Astrocyte (in vitro differentiated cells and primary cell): Measurements from ENCODE around the gene C1QTNF1. TPM values are rescaled to one million over a fixed set of nuclear protein-coding genes. Genes with fewer than 3 reads are reported as not detected.
A peak's percentile ranks its signal among the peaks of the same experiment; 100 is the strongest.

Source experiments
- DNase-seq: peaks from one replicate; pipeline ENCODE4 v3.0.0-alpha.2; 2010; ENCODE audit warnings: low read depth
- FAIRE-seq: peaks from 2 replicates; lab custom pipeline; 2011; peaks lifted over from hg19 to GRCh38; lab: Jason Lieb, UNC
- H2AFZ ChIP-seq: 2 replicates; pipeline ENCODE4 v1.6.0; 2012; ENCODE audit warnings: low read depth, low read length, inconsistent platforms
- H3K27ac ChIP-seq: 2 replicates; pipeline ENCODE4 v1.5.1; 2011; ENCODE audit warnings: low read depth, low read length, inconsistent platforms
- H3K27me3 ChIP-seq: 2 replicates; pipeline ENCODE4 v1.6.0; 2011; ENCODE audit warnings: low read length, inconsistent platforms; ENCODE audit not compliant: insufficient read depth
- H3K36me3 ChIP-seq: 2 replicates; pipeline ENCODE4 v1.5.1; 2011; ENCODE audit warnings: low read length, inconsistent platforms; ENCODE audit not compliant: insufficient read depth
- H3K4me1 ChIP-seq: 2 replicates; pipeline ENCODE4 v1.5.1; 2011; ENCODE audit warnings: low read length, inconsistent platforms; ENCODE audit not compliant: insufficient read depth
- H3K4me2 ChIP-seq: 2 replicates; pipeline ENCODE4 v1.6.0; 2012; ENCODE audit warnings: low read length, inconsistent platforms
- H3K4me3 ChIP-seq: 2 replicates; pipeline ENCODE4 v1.5.1; 2011; ENCODE audit warnings: low read depth, mild to moderate bottlenecking, low read length, inconsistent platforms; ENCODE audit not compliant: insufficient read depth
- H3K79me2 ChIP-seq: 2 replicates; pipeline ENCODE4 v1.6.0; 2012; ENCODE audit warnings: mild to moderate bottlenecking, low read length, inconsistent platforms; ENCODE audit not compliant: insufficient read depth
- H3K9ac ChIP-seq: 2 replicates; pipeline ENCODE4 v1.6.0; 2012; ENCODE audit warnings: mild to moderate bottlenecking, low read length, inconsistent platforms
- H3K9me3 ChIP-seq: 2 replicates; pipeline ENCODE4 v1.5.1; 2012; ENCODE audit warnings: low read depth, mild to moderate bottlenecking, low read length, inconsistent platforms; ENCODE audit not compliant: insufficient read depth
- H4K20me1 ChIP-seq: 2 replicates; pipeline ENCODE4 v1.6.0; 2012; ENCODE audit warnings: low read length, inconsistent platforms; ENCODE audit not compliant: insufficient read depth
- H3K27ac Mint-ChIP-seq: one replicate; pipeline ENCODE4 v1.8.0; 2021; ENCODE audit warnings: mild to moderate bottlenecking, mixed read lengths; ENCODE audit not compliant: unreplicated experiment
- H3K27me3 Mint-ChIP-seq: one replicate; pipeline ENCODE4 v1.8.0; 2021; ENCODE audit warnings: low read depth, mixed read lengths; ENCODE audit not compliant: unreplicated experiment
- H3K36me3 Mint-ChIP-seq: one replicate; pipeline ENCODE4 v1.8.0; 2021; ENCODE audit warnings: low read depth, mixed read lengths; ENCODE audit not compliant: unreplicated experiment
- H3K4me1 Mint-ChIP-seq: one replicate; pipeline ENCODE4 v1.8.0; 2021; ENCODE audit warnings: low read depth, mixed read lengths; ENCODE audit not compliant: unreplicated experiment
- H3K4me3 Mint-ChIP-seq: one replicate; pipeline ENCODE4 v1.8.0; 2021; ENCODE audit warnings: mild to moderate bottlenecking, moderate library complexity, mixed read lengths; ENCODE audit not compliant: unreplicated experiment
- H3K9me3 Mint-ChIP-seq: one replicate; pipeline ENCODE4 v1.8.0; 2021; ENCODE audit warnings: mild to moderate bottlenecking, mixed read lengths; ENCODE audit not compliant: unreplicated experiment
- CTCF ChIP-seq: IDR thresholded peaks from 2 replicates; pipeline ENCODE4 v1.5.1; 2011; ENCODE audit warnings: low read depth, mild to moderate bottlenecking, inconsistent platforms, low read length, moderate library complexity; ENCODE audit not compliant: insufficient read depth
- EZH2 ChIP-seq: IDR thresholded peaks from 2 replicates; pipeline ENCODE4 v1.6.1; 2012; ENCODE audit warnings: mild to moderate bottlenecking, low read length, inconsistent platforms; ENCODE audit not compliant: insufficient read depth
- total RNA-seq: library from RNA; stranded (reverse); gene quantifications from 2 replicates; pipeline ENCODE4 v1.2.1, GENCODE V29; 2021

C1QTNF1 gene
- total RNA-seq, 1 donor from 2014 or later = 2.2 TPM

DNA sequence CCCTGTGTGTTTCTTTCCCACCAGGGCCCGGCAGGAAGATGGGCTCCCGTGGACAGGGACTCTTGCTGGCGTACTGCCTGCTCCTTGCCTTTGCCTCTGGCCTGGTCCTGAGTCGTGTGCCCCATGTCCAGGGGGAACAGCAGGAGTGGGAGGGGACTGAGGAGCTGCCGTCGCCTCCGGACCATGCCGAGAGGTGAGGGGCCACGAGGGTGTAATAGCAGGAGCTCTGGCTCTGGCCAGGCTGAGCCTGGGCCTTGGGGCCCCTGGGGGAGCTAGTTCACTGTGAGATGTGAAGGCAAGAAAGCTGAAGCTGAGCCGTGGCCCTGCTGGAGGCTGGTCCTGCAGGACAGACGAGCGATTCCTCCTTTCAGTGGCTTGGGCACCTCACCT lies 20.0 kb downstream of the C1QTNF1 start:
- Histone ChIP-seq H3K4me3 (no peak overlapping the region), H3K9me3 (no peaks in the 10 kb centered on the region), H3K4me2 (no peak overlapping the region), H3K36me3 (no peaks in the 10 kb centered on the region), H3K27me3 (peaks cover 2% of the 10 kb centered on the region), H3K79me2 (no peaks in the 10 kb centered on the region), H2AFZ (no peak overlapping the region), H4K20me1 (peaks cover 8% of the 10 kb centered on the region), H3K4me1 (peaks cover 6% of the 10 kb centered on the region), H3K27ac (no peak overlapping the region), H3K9ac (no peak overlapping the region)
- Mint-ChIP-seq H3K27me3 (peaks cover 41% of the 10 kb centered on the region), H3K4me3 (no peak overlapping the region), H3K4me1 (no peaks in the 10 kb centered on the region), H3K36me3 (no peaks in the 10 kb centered on the region), H3K9me3 (no peaks in the 10 kb centered on the region), H3K27ac (no peak overlapping the region)
- no peak for DNase-seq
- FAIRE-seq = no peak
- TF ChIP-seq CTCF (no peak), EZH2 (no peak)

DNA sequence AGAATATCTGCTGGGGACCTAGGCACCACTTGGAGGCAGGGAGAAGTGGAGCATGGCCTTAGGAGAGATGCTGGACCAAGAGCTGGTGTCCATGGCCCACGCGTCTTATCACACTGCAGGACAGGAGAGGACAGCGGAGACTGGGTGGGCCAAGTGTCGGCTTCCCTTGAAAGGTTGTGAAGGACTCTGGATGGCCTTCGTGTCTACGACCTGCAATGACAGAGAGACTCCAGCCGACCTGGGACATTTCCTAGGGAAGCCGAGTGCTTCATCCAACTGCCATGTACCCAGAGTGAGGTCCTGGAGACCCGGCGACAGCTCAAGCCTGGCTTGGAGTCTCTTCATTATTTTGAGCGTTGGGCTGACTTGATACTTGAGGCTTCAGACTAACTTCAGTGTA lies 20.5 kb downstream of the C1QTNF1 start:
- H3K4me3 ChIP-seq = no peak overlapping the region
- H4K20me1 ChIP-seq = peaks cover 8% of the 10 kb centered on the region
- no peak overlapping the region for H3K27ac Mint-ChIP-seq
- FAIRE-seq = no peak
- H3K36me3 ChIP-seq = no peaks in the 10 kb centered on the region
- H3K27ac ChIP-seq = no peak overlapping the region
- no peaks in the 10 kb centered on the region for H3K4me1 Mint-ChIP-seq
- peaks cover 6% of the 10 kb centered on the region for H3K4me1 ChIP-seq
- DNase-seq = no peak
- no peaks in the 10 kb centered on the region for H3K79me2 ChIP-seq
- no peak overlapping the region for H2AFZ ChIP-seq
- H3K27me3 Mint-ChIP-seq = peaks cover 44% of the 10 kb centered on the region
- H3K27me3 ChIP-seq = peaks cover 2% of the 10 kb centered on the region
- H3K4me2 ChIP-seq = no peak overlapping the region
- H3K9me3 ChIP-seq = no peaks in the 10 kb centered on the region
- no peak for TF ChIP-seq CTCF
- no peak for TF ChIP-seq EZH2
- H3K9me3 Mint-ChIP-seq = no peaks in the 10 kb centered on the region
- no peak overlapping the region for H3K9ac ChIP-seq
- no peaks in the 10 kb centered on the region for H3K36me3 Mint-ChIP-seq
- H3K4me3 Mint-ChIP-seq = no peak overlapping the region

- Histone ChIP-seq H3K27me3 (peaks cover 2% of the 10 kb centered on the region), H4K20me1 (peaks cover 8% of the 10 kb centered on the region), H3K9ac (no peak overlapping the region), H3K4me1 (peaks cover 6% of the 10 kb centered on the region), H3K4me2 (no peak overlapping the region), H3K36me3 (no peaks in the 10 kb centered on the region), H3K27ac (no peak overlapping the region), H3K4me3 (no peak overlapping the region), H3K9me3 (no peaks in the 10 kb centered on the region), H3K79me2 (no peaks in the 10 kb centered on the region), H2AFZ (no peak overlapping the region)
- FAIRE-seq = no peak
- DNase-seq = no peak
- no peak for TF ChIP-seq CTCF
- no peak for TF ChIP-seq EZH2
- H3K27ac Mint-ChIP-seq = no peak overlapping the region
- no peaks in the 10 kb centered on the region for H3K36me3 Mint-ChIP-seq
- H3K4me3 Mint-ChIP-seq = peak overlapping the region; percentile 29
- peaks cover 46% of the 10 kb centered on the region for H3K27me3 Mint-ChIP-seq
- H3K9me3 Mint-ChIP-seq = no peaks in the 10 kb centered on the region
- H3K4me1 Mint-ChIP-seq = no peaks in the 10 kb centered on the region
These were observed 21.2 kb downstream of the C1QTNF1 start for GRCh38 chr17:79045001-79045729.
